ENCODE data around the gene GPR157. TPM values are rescaled to one million over a fixed set of nuclear protein-coding genes. Genes with fewer than 3 reads are reported as not detected.

GPR157 gene
- total RNA-seq, 1 donor from 2014 or later = 1.6 TPM

- TF ChIP-seq EZH2 (IDR thresholded peaks at IDR 0.05) (no peak), CTCF (IDR thresholded peaks at IDR 0.05) (no peak), EZH2phosphoT487 (IDR thresholded peaks at IDR 0.05) (no peak)
- Histone ChIP-seq H3K4me1 (peaks cover 19% of the 10 kb centered on the region), H4K20me1 (ENCODE audit: low read depth) (no peaks in the 10 kb centered on the region), H3K79me2 (ENCODE audit: low read depth) (no peaks in the 10 kb centered on the region), H3K9me3 (ENCODE audit: low read depth) (no peaks in the 10 kb centered on the region), H3K9ac (no peak within 1 kb of the TSS), H3F3A (ENCODE audit: low read depth) (peaks cover 15% of the 10 kb centered on the region), H3K36me3 (no peaks in the 10 kb centered on the region), H3K27me3 (no peaks in the 10 kb centered on the region), H3K27ac (peak within 1 kb of the TSS; percentile 75), H3K4me2 (peak within 1 kb of the TSS; percentile 71), H3K4me3 (no peak within 1 kb of the TSS), H2AFZ (replicated peaks) (peak within 1 kb of the TSS; percentile 31)
- peak within 1 kb of the TSS; percentile 84 for H3K27ac Mint-ChIP-seq
- peaks cover 47% of the 10 kb centered on the region for H3K4me1 Mint-ChIP-seq
- no peaks in the 10 kb centered on the region for H3K9me3 Mint-ChIP-seq
- peak; percentile 57 for DNase-seq (ENCODE audit: low spot score)
- H3K4me3 Mint-ChIP-seq = peak within 1 kb of the TSS; percentile 57
- H3K36me3 Mint-ChIP-seq = no peaks in the 10 kb centered on the region
- H3K27me3 Mint-ChIP-seq (ENCODE audit: insufficient read depth, low read depth) = peaks cover 8% of the 10 kb centered on the region
Measured at GRCh38 chr1:9069326-9070100, 59.4 kb downstream of the GPR157 start, which contains the start of gene SLC2A5. SLC2A5 (minus strand) TSS chr1:9069635; CDS start chr1:9069536, 99 bp downstream.

DNA sequence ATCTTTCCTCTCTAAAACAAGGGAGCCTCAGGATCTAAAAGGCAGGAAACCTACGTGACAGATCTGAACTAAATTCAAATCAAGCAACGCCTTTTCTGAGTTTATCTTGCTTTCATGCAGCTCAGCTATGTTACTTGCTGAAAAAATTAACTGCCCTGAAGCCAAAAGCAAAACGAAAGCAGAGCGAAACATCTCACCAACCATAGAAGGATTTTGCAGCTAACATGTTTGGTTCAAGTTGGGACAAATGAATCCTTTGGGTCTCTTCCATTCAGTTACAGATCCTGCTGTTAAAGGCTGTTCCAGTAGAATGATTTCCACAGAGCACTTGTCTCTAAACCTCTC lies 59.9 kb downstream of the GPR157 start:
- H2AFZ ChIP-seq (replicated peaks) = peak overlapping the region; percentile 31
- H3K27ac ChIP-seq = peak overlapping the region; percentile 75
- H3K36me3 ChIP-seq = no peaks in the 10 kb centered on the region
- H3K9ac ChIP-seq = no peak overlapping the region
- DNase-seq (ENCODE audit: low spot score) = no peak
- H3F3A ChIP-seq (ENCODE audit: low read depth) = peaks cover 21% of the 10 kb centered on the region
- peaks cover 25% of the 10 kb centered on the region for H3K4me1 ChIP-seq
- no peak for TF ChIP-seq EZH2 (IDR thresholded peaks at IDR 0.05)
- no peak for TF ChIP-seq EZH2phosphoT487 (IDR thresholded peaks at IDR 0.05)
- no peak for TF ChIP-seq CTCF (IDR thresholded peaks at IDR 0.05)
- H3K27me3 Mint-ChIP-seq (ENCODE audit: insufficient read depth, low read depth) = peaks cover 14% of the 10 kb centered on the region
- no peaks in the 10 kb centered on the region for H4K20me1 ChIP-seq (ENCODE audit: low read depth)
- H3K9me3 Mint-ChIP-seq = no peaks in the 10 kb centered on the region
- H3K27ac Mint-ChIP-seq = peak overlapping the region; percentile 84
- H3K27me3 ChIP-seq = no peaks in the 10 kb centered on the region
- peak overlapping the region; percentile 71 for H3K4me2 ChIP-seq
- peaks cover 52% of the 10 kb centered on the region for H3K4me1 Mint-ChIP-seq
- no peaks in the 10 kb centered on the region for H3K36me3 Mint-ChIP-seq
- H3K79me2 ChIP-seq (ENCODE audit: low read depth) = no peaks in the 10 kb centered on the region
- no peaks in the 10 kb centered on the region for H3K9me3 ChIP-seq (ENCODE audit: low read depth)
- H3K4me3 Mint-ChIP-seq = peak overlapping the region; percentile 57
- no peak overlapping the region for H3K4me3 ChIP-seq

DNA sequence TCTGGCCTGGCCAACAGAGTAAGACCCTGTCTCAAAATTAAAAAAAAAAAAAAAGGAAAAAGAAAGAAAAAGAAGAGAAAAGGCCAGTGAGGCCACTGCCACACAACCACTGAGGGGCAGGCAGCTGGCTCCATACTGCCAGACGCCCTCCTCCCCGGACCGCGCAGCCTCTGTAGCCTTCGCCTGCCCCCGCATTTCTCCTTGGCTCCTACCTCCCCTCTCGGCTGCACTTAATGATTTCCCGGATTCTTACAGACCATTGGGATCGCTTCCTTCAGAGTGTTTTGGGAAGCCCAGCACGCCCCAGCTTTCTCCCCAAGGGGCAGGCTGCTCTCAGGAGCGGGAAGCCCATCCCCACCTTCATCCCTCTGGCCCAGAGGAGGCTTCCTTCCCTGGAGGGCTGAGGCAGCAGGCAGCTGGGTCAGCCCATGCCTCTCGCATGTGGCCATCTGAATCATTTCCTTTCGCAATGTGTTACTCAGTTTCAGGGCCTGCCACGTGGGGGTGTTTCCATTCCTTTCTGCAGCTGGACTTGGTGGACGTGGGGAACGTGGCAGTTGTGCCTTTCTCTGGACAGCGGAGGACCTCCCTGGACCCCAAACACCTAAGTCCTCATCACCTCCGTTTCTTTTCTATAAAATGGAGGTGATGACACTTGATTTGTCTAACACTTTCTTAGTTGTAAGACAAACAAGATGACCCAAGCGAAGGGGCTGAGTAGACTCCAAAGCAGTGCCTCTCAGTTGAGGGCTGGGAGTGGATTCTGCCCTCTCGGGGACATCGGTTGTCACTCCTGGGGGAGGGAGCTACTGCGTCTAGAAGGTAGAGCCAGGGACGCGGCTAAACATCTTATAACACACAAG lies 61.7 kb downstream of the GPR157 start:
- Mint-ChIP-seq H3K27me3 (ENCODE audit: insufficient read depth, low read depth) (peaks cover 13% of the 10 kb centered on the region), H3K36me3 (no peaks in the 10 kb centered on the region), H3K4me3 (peak overlapping the region; percentile 30), H3K27ac (peak overlapping the region; percentile 66), H3K9me3 (no peaks in the 10 kb centered on the region), H3K4me1 (peaks cover 51% of the 10 kb centered on the region)
- DNase-seq (ENCODE audit: low spot score) = no peak
- H2AFZ ChIP-seq (replicated peaks) = no peak overlapping the region
- H3K79me2 ChIP-seq (ENCODE audit: low read depth) = no peaks in the 10 kb centered on the region
- no peaks in the 10 kb centered on the region for H4K20me1 ChIP-seq (ENCODE audit: low read depth)
- no peaks in the 10 kb centered on the region for H3K27me3 ChIP-seq
- H3K4me1 ChIP-seq = peaks cover 26% of the 10 kb centered on the region
- H3K9ac ChIP-seq = no peak overlapping the region
- H3K4me2 ChIP-seq = no peak overlapping the region
- H3K36me3 ChIP-seq = no peaks in the 10 kb centered on the region
- no peaks in the 10 kb centered on the region for H3K9me3 ChIP-seq (ENCODE audit: low read depth)
- H3F3A ChIP-seq (ENCODE audit: low read depth) = peaks cover 22% of the 10 kb centered on the region
- H3K4me3 ChIP-seq = no peak overlapping the region
- H3K27ac ChIP-seq = no peak overlapping the region
- TF ChIP-seq EZH2 (IDR thresholded peaks at IDR 0.05) = no peak
- no peak for TF ChIP-seq EZH2phosphoT487 (IDR thresholded peaks at IDR 0.05)
